Measurements from ENCODE around the gene UGT1A3. TPM values are rescaled to one million over a fixed set of nuclear protein-coding genes. Genes with fewer than 3 reads are reported as not detected.

The UGT1A3 gene
- total and polyA plus RNA-seq, 4 donors, result 7.0 to 61.6 (median 18.2) TPM; not detected in 1

DNA sequence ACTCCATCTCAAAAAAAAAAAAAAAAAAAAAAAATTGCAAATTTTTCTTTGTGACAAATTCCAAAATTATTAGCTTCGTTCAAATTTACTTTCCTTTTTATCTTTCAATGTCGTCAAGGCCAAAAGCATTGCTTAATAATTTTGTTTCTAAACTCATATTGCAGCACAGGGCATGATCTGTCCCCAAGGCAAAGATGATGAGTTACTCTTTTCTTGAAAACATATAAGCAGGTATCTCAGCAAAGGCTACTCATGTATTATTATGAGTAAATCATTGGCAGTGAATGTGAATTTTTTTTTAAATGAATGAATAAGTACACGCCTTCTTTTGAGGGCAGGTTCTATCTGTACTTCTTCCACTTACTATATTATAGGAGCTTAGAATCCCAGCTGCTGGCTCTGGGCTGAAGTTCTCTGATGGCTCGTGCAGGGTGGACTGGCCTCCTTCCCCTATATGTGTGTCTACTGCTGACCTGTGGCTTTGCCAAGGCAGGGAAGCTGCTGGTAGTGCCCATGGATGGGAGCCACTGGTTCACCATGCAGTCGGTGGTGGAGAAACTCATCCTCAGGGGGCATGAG lies 47.2 kb upstream of the UGT1A3 start, which contains the start of gene UGT1A7:
Gene UGT1A7 (plus strand): TSS at position 381 of the 579 bp plus-strand sequence. CDS start 37 bp downstream, at position 418.
- no peaks in the 10 kb centered on the region for H3K36me3 ChIP-seq (ENCODE audit: control insufficient read depth in 4 of 4, insufficient read depth in 3 of 4, low read depth in 1 of 4, low read length in 3 of 4)
- H3K4me1 ChIP-seq (ENCODE audit: control insufficient read depth in 4 of 4, insufficient read depth in 4 of 4, low read length in 3 of 4), result peaks cover 1 to 6% (median 4%) of the 10 kb centered on the region in 4 donors
- TF ChIP-seq JUND (IDR thresholded peaks at IDR 0.05) (no peak), HNF4A (conservative IDR thresholded peaks at IDR 0.05) (peak; percentile 28 to 41)
- H3K27ac ChIP-seq (ENCODE audit: low read depth in 1 of 2, low read length in 2 of 2), result peak within 1 kb of the TSS in 1 of 2 donors; percentile 35
- no peaks in the 10 kb centered on the region for H3K27me3 ChIP-seq (ENCODE audit: control insufficient read depth in 4 of 4, insufficient read depth in 4 of 4, low read length in 3 of 4)
- WGBS, result 63% methylated on average over 5 of the region's 5 CpGs
- H3K4me3 ChIP-seq (ENCODE audit: low read depth in 1 of 3, low read length in 3 of 3), result no peak within 1 kb of the TSS
- no peaks in the 10 kb centered on the region for H3K9me3 ChIP-seq (ENCODE audit: control insufficient read depth in 4 of 4, low read length in 3 of 4)
- no peak for DNase-seq (ENCODE audit: low spot score)
- H3K9ac ChIP-seq (ENCODE audit: low read depth in 1 of 2, low read length in 2 of 2), result no peak within 1 kb of the TSS

DNA sequence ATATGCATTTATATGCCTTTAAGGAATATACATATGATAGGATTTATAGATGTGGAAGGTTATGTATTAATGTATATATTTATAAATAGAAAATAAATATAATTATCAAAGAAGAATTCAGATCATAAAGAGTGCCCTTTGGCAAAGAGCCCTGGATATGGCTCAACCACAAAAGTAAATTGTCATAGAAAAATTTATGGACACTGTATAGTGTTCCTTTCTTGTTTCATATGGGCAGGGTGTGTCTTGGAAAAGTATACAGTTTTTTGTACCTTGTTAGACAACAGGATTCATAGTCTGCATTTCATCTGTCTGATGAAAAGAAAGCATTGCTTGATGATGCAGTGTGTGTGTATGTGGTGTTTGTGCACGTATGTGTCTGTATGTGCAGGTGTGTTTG lies 44.2 kb upstream of the UGT1A3 start:
- Histone ChIP-seq H3K27ac (ENCODE audit: low read depth in 1 of 2, low read length in 2 of 2) (no peak overlapping the region), H3K4me1 (ENCODE audit: control insufficient read depth in 4 of 4, insufficient read depth in 4 of 4, low read length in 3 of 4) (peaks cover 0 to 8% (median 3%) of the 10 kb centered on the region in 4 donors), H3K4me3 (ENCODE audit: low read depth in 1 of 3, low read length in 3 of 3) (no peak overlapping the region), H3K27me3 (ENCODE audit: control insufficient read depth in 4 of 4, insufficient read depth in 4 of 4, low read length in 3 of 4) (no peaks in the 10 kb centered on the region), H3K36me3 (ENCODE audit: control insufficient read depth in 4 of 4, insufficient read depth in 3 of 4, low read depth in 1 of 4, low read length in 3 of 4) (no peaks in the 10 kb centered on the region), H3K9ac (ENCODE audit: low read depth in 1 of 2, low read length in 2 of 2) (no peak overlapping the region), H3K9me3 (ENCODE audit: control insufficient read depth in 4 of 4, low read length in 3 of 4) (no peaks in the 10 kb centered on the region)
- DNase-seq (ENCODE audit: low spot score), result no peak
- TF ChIP-seq, protein P1, sequence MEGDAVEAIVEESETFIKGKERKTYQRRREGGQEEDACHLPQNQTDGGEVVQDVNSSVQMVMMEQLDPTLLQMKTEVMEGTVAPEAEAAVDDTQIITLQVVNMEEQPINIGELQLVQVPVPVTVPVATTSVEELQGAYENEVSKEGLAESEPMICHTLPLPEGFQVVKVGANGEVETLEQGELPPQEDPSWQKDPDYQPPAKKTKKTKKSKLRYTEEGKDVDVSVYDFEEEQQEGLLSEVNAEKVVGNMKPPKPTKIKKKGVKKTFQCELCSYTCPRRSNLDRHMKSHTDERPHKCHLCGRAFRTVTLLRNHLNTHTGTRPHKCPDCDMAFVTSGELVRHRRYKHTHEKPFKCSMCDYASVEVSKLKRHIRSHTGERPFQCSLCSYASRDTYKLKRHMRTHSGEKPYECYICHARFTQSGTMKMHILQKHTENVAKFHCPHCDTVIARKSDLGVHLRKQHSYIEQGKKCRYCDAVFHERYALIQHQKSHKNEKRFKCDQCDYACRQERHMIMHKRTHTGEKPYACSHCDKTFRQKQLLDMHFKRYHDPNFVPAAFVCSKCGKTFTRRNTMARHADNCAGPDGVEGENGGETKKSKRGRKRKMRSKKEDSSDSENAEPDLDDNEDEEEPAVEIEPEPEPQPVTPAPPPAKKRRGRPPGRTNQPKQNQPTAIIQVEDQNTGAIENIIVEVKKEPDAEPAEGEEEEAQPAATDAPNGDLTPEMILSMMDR (IDR thresholded peaks at IDR 0.05; ENCODE audit: low read depth, low read length, missing input control), result no peak
- no peak for TF ChIP-seq YY1 (IDR thresholded peaks at IDR 0.05)
- TF ChIP-seq FOXA2 (IDR thresholded peaks at IDR 0.05), result no peak
- TF ChIP-seq, protein P2, sequence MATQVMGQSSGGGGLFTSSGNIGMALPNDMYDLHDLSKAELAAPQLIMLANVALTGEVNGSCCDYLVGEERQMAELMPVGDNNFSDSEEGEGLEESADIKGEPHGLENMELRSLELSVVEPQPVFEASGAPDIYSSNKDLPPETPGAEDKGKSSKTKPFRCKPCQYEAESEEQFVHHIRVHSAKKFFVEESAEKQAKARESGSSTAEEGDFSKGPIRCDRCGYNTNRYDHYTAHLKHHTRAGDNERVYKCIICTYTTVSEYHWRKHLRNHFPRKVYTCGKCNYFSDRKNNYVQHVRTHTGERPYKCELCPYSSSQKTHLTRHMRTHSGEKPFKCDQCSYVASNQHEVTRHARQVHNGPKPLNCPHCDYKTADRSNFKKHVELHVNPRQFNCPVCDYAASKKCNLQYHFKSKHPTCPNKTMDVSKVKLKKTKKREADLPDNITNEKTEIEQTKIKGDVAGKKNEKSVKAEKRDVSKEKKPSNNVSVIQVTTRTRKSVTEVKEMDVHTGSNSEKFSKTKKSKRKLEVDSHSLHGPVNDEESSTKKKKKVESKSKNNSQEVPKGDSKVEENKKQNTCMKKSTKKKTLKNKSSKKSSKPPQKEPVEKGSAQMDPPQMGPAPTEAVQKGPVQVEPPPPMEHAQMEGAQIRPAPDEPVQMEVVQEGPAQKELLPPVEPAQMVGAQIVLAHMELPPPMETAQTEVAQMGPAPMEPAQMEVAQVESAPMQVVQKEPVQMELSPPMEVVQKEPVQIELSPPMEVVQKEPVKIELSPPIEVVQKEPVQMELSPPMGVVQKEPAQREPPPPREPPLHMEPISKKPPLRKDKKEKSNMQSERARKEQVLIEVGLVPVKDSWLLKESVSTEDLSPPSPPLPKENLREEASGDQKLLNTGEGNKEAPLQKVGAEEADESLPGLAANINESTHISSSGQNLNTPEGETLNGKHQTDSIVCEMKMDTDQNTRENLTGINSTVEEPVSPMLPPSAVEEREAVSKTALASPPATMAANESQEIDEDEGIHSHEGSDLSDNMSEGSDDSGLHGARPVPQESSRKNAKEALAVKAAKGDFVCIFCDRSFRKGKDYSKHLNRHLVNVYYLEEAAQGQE (IDR thresholded peaks at IDR 0.05), result no peak
- TF ChIP-seq, protein P3, sequence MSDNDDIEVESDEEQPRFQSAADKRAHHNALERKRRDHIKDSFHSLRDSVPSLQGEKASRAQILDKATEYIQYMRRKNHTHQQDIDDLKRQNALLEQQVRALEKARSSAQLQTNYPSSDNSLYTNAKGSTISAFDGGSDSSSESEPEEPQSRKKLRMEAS (IDR thresholded peaks at IDR 0.05), result no peak
- no peak for TF ChIP-seq EGR1 (IDR thresholded peaks at IDR 0.05; ENCODE audit: low read depth in 2 of 2)
- no peak for TF ChIP-seq RAD21 (IDR thresholded peaks at IDR 0.05)
- no peak for TF ChIP-seq HNF4G (IDR thresholded peaks at IDR 0.05)
- no peak for TF ChIP-seq GABPA (IDR thresholded peaks at IDR 0.05 in 1 of 2, conservative IDR thresholded peaks at IDR 0.05 in 1 of 2)
- no peak for TF ChIP-seq TAF1 (conservative IDR thresholded peaks at IDR 0.05)
- TF ChIP-seq FOXA1 (IDR thresholded peaks at IDR 0.05), result no peak
- 81% methylated on average over 1 of the region's 1 CpG for WGBS

Data from liver (tissue), 9 donors.